H9 (cell line): Measurements from ENCODE around the gene RNF220. TPM values are rescaled to one million over a fixed set of nuclear protein-coding genes. Genes with fewer than 3 reads are reported as not detected.

Experiments
- DNase-seq: peaks from one replicate; pipeline ENCODE4 v3.0.0-alpha.2; 2017
- H2AFZ ChIP-seq: one replicate; pipeline ENCODE4 v1.6.1; 2013; ENCODE audit warnings: mild to moderate bottlenecking, low read length, control low read depth, moderate library complexity
- H2AK5ac ChIP-seq: 2 replicates; pipeline ENCODE4 v1.6.1; 2013; ENCODE audit warnings: low read length, control low read depth, mixed read lengths; ENCODE audit not compliant: insufficient read length
- H2BK120ac ChIP-seq: one replicate; pipeline ENCODE4 v1.6.1; 2013; ENCODE audit warnings: low read depth, mild to moderate bottlenecking, low read length, control low read depth, inconsistent platforms; ENCODE audit not compliant: poor library complexity, severe bottlenecking
- H2BK12ac ChIP-seq: 2 replicates; pipeline ENCODE4 v1.6.1; 2013; ENCODE audit warnings: low read length, control low read depth, mixed read lengths, low read depth; ENCODE audit not compliant: insufficient read length
- H2BK15ac ChIP-seq: 2 replicates; pipeline ENCODE4 v1.6.1; 2013; ENCODE audit warnings: low read depth, low read length, control low read depth
- H2BK20ac ChIP-seq: one replicate; pipeline ENCODE4 v1.6.1; 2013; ENCODE audit warnings: low read depth, mild to moderate bottlenecking, low read length, control low read depth, inconsistent platforms; ENCODE audit not compliant: poor library complexity, severe bottlenecking
- H2BK5ac ChIP-seq: 2 replicates; pipeline ENCODE4 v1.6.1; 2013; ENCODE audit warnings: low read length, control low read depth, mixed read lengths; ENCODE audit not compliant: insufficient read length
- H3K14ac ChIP-seq: 2 replicates; pipeline ENCODE4 v1.6.1; 2013; ENCODE audit warnings: low read length, control low read depth; ENCODE audit not compliant: insufficient read depth
- H3K18ac ChIP-seq: 2 replicates; pipeline ENCODE4 v1.6.1; 2013; ENCODE audit warnings: low read depth, mild to moderate bottlenecking, mixed read lengths, low read length, control low read depth; ENCODE audit not compliant: insufficient read length
- H3K23ac ChIP-seq: 2 replicates; pipeline ENCODE4 v1.6.1; 2013; ENCODE audit warnings: low read length, control low read depth, mixed read lengths, low read depth; ENCODE audit not compliant: insufficient read length
- H3K23me2 ChIP-seq: 2 replicates; pipeline ENCODE4 v1.6.1; 2013; ENCODE audit warnings: low read depth, mild to moderate bottlenecking, mixed read lengths, low read length, control low read depth; ENCODE audit not compliant: insufficient read length, poor library complexity, severe bottlenecking
- H3K27ac ChIP-seq: 2 replicates; pipeline ENCODE4 v1.5.1; 2013; ENCODE audit warnings: low read length, control low read depth, mixed read lengths, low read depth; ENCODE audit not compliant: insufficient read length
- H3K27me3 ChIP-seq: 2 replicates; pipeline ENCODE4 v1.6.1; 2013; ENCODE audit warnings: low read length, control low read depth, inconsistent platforms; ENCODE audit not compliant: insufficient read depth
- H3K4ac ChIP-seq: 2 replicates; pipeline ENCODE4 v1.6.1; 2013; ENCODE audit warnings: low read depth, mild to moderate bottlenecking, control low read depth, inconsistent platforms, low read length, moderate library complexity
- H3K4me1 ChIP-seq: 2 replicates; pipeline ENCODE4 v1.6.1; 2013; ENCODE audit warnings: low read length, control low read depth, inconsistent platforms; ENCODE audit not compliant: insufficient read depth
- H3K4me2 ChIP-seq: 2 replicates; pipeline ENCODE4 v1.6.1; 2013; ENCODE audit warnings: low read length, control low read depth, mixed read lengths; ENCODE audit not compliant: insufficient read length, insufficient read depth
- H3K56ac ChIP-seq: 2 replicates; pipeline ENCODE4 v1.6.1; 2013; ENCODE audit warnings: low read depth, mild to moderate bottlenecking, mixed read lengths, low read length, control low read depth; ENCODE audit not compliant: insufficient read length
- H3K79me1 ChIP-seq: 2 replicates; pipeline ENCODE4 v1.6.1; 2013; ENCODE audit warnings: low read depth, mild to moderate bottlenecking, moderate library complexity, low read length, control low read depth, inconsistent platforms; ENCODE audit not compliant: insufficient read depth, poor library complexity, severe bottlenecking
- H3K79me2 ChIP-seq: 2 replicates; pipeline ENCODE4 v1.6.1; 2013; ENCODE audit warnings: low read length, control low read depth, inconsistent platforms; ENCODE audit not compliant: insufficient read depth
- H3K9ac ChIP-seq: 2 replicates; pipeline ENCODE4 v1.6.1; 2013; ENCODE audit warnings: low read length, control low read depth, mixed read lengths; ENCODE audit not compliant: insufficient read length; ENCODE audit errors: extremely low read depth
- H3K9me3 ChIP-seq: one replicate; pipeline ENCODE4 v1.6.1; 2013; ENCODE audit warnings: low read depth, low read length, inconsistent platforms; ENCODE audit not compliant: control insufficient read depth
- H3T11ph ChIP-seq: one replicate; pipeline ENCODE4 v1.6.1; 2013; ENCODE audit warnings: mild to moderate bottlenecking, low read length, control low read depth, inconsistent platforms
- H4K20me1 ChIP-seq: one replicate; pipeline ENCODE4 v1.6.1; 2013; ENCODE audit not compliant: control insufficient read depth, insufficient read length, insufficient read depth
- H4K5ac ChIP-seq: 2 replicates; pipeline ENCODE4 v1.6.1; 2013; ENCODE audit warnings: low read depth, mild to moderate bottlenecking, mixed read lengths, low read length, control low read depth; ENCODE audit not compliant: insufficient read length
- H4K8ac ChIP-seq: replicated peaks from 2 replicates; pipeline ENCODE4 v1.6.1; 2013; ENCODE audit warnings: low read length, control low read depth, mixed read lengths, low read depth; ENCODE audit not compliant: insufficient read length
- H4K91ac ChIP-seq: 2 replicates; pipeline ENCODE4 v1.6.1; 2013; ENCODE audit warnings: low read depth, mild to moderate bottlenecking, moderate library complexity, mixed read lengths, low read length, control low read depth; ENCODE audit not compliant: insufficient read length
- H3K27ac Mint-ChIP-seq, 3 experiments: 2 replicates in 2 of 3; 3 replicates in 1 of 3; pipeline ENCODE4 v1.8.0; 2020 to 2021; ENCODE audit warnings: mixed read lengths in 3 of 3, mild to moderate bottlenecking in 1 of 3, moderate library complexity in 1 of 3
- H3K27me3 Mint-ChIP-seq: 2 replicates; pipeline ENCODE4 v1.8.0; 2021; ENCODE audit warnings: low read depth, mild to moderate bottlenecking, moderate library complexity, mixed read lengths
- H3K36me3 Mint-ChIP-seq, 3 experiments: 2 replicates in 2 of 3; 3 replicates in 1 of 3; pipeline ENCODE4 v1.8.0; 2020 to 2021; ENCODE audit warnings: low read depth in 3 of 3, mixed read lengths in 3 of 3; ENCODE audit not compliant: insufficient read depth in 1 of 3
- H3K4me1 Mint-ChIP-seq, 2 experiments: 2 replicates each; pipeline ENCODE4 v1.8.0; 2020; ENCODE audit warnings: mixed read lengths in 2 of 2
- H3K4me3 Mint-ChIP-seq, 2 experiments: 2 replicates in 1 of 2; 3 replicates in 1 of 2; pipeline ENCODE4 v1.8.0; 2020 to 2021; ENCODE audit warnings: mild to moderate bottlenecking in 2 of 2, mixed read lengths in 2 of 2, moderate library complexity in 1 of 2
- H3K9me3 Mint-ChIP-seq, 2 experiments: 2 replicates in 1 of 2; 3 replicates in 1 of 2; pipeline ENCODE4 v1.8.0; 2020; ENCODE audit warnings: mild to moderate bottlenecking in 2 of 2, mixed read lengths in 2 of 2, moderate library complexity in 1 of 2
- CTCF ChIP-seq: fragments of 200-600 bp; sonication (generic); conservative IDR thresholded peaks from 3 replicates; pipeline ENCODE4 v1.8.0; 2021; ENCODE audit warnings: antibody characterized with exemption, mild to moderate bottlenecking
- WGBS: extraction: QIAGEN DNeasy Blood & Tissue Kit; methylation state at CpG from one replicate; pipeline ENCODE4 v1.1.7; 2013; ENCODE audit warnings: missing lambda C conversion rate, low lambda C conversion rate, mixed read lengths; ENCODE audit not compliant: insufficient read length; ENCODE audit errors: extremely low coverage; 5-methylcytosine and 5-hydroxymethylcytosine counted together
- total RNA-seq: library from RNA; stranded (reverse); gene quantifications from 2 replicates; pipeline ENCODE4 v1.2.1, GENCODE V29; 2021

Gene RNF220
- total RNA-seq, 1 experiment from 2014 or later, result 109 TPM

- Mint-ChIP-seq H3K4me3 (no peak overlapping the region), H3K4me1 (peaks cover 5 to 7% of the 10 kb centered on the region in 2 experiments; a peak in 3 of 4 replicates), H3K9me3 (no peaks in the 10 kb centered on the region), H3K27ac (no peak overlapping the region), H3K36me3 (peaks cover 0 to 6% (median 6%) of the 10 kb centered on the region in 3 experiments; a peak in 4 of 7 replicates), H3K27me3 (peaks cover 12% of the 10 kb centered on the region)
- Histone ChIP-seq H3K23ac (no peak overlapping the region), H3K9ac (no peak overlapping the region), H2BK5ac (no peak overlapping the region), H2BK15ac (no peak overlapping the region), H3K18ac (no peak overlapping the region), H3K9me3 (no peaks in the 10 kb centered on the region), H3K79me2 (no peaks in the 10 kb centered on the region), H4K5ac (no peak overlapping the region), H2AFZ (no peak overlapping the region), H2BK120ac (no peak overlapping the region), H4K8ac (no peak overlapping the region), H3K4me1 (no peaks in the 10 kb centered on the region), H4K20me1 (no peaks in the 10 kb centered on the region), H3K27ac (no peak overlapping the region), H3K4me2 (no peak overlapping the region), H3K27me3 (no peaks in the 10 kb centered on the region), H3K4ac (no peak overlapping the region), H2BK12ac (no peak overlapping the region), H2AK5ac (no peak overlapping the region), H2BK20ac (no peak overlapping the region), H3K79me1 (no peaks in the 10 kb centered on the region), H3K23me2 (no peaks in the 10 kb centered on the region), H4K91ac (no peak overlapping the region), H3K56ac (no peak overlapping the region), H3T11ph (no peak overlapping the region), H3K14ac (no peak overlapping the region)
- TF ChIP-seq CTCF, result no peak
- no CpG with 5 or more reads among the region's 3 CpGs for WGBS
- no peak for DNase-seq
Observed at GRCh38 chr1:44464361-44464760, 59.3 kb downstream of the RNF220 start.
